GM18505 (cell line): ENCODE measurements around the gene BCAS3.

Experiments used
- ATAC-seq: cut with Tn5 transposase; IDR thresholded peaks from one replicate; pipeline ENCODE4 v1.9.1; 2021; ENCODE audit not compliant: unreplicated experiment
- POLR2A ChIP-seq: IDR thresholded peaks from 4 replicates; pipeline ENCODE4 v1.6.1; 2011; ENCODE audit warnings: borderline replicate concordance; ENCODE audit not compliant: insufficient read depth, insufficient read length; ENCODE audit errors: extremely low read depth

Gene BCAS3

GRCh38 chr17:61318684-61319098 is 641.0 kb downstream of the BCAS3 start:
- ATAC-seq, result no peak
- TF ChIP-seq POLR2A, result no peak

GRCh38 chr17:61321344-61321743 is 643.7 kb downstream of the BCAS3 start:
- no peak for TF ChIP-seq POLR2A
- no peak for ATAC-seq

GRCh38 chr17:61322325-61323002 is 644.8 kb downstream of the BCAS3 start:
- ATAC-seq, result no peak
- no peak for TF ChIP-seq POLR2A

GRCh38 chr17:61323003-61323908 is 645.6 kb downstream of the BCAS3 start:
- no peak for ATAC-seq
- TF ChIP-seq POLR2A, result no peak

- no peak for ATAC-seq
- TF ChIP-seq POLR2A, result no peak
Observed at GRCh38 chr17:61323909-61324868, 646.5 kb downstream of the BCAS3 start.

GRCh38 chr17:61324950-61325349 is 647.3 kb downstream of the BCAS3 start:
- ATAC-seq, result no peak
- TF ChIP-seq POLR2A, result no peak

GRCh38 chr17:61325382-61326073 is 647.9 kb downstream of the BCAS3 start:
- ATAC-seq, result no peak
- TF ChIP-seq POLR2A, result no peak

- TF ChIP-seq POLR2A, result no peak
- ATAC-seq, result no peak
Observed at GRCh38 chr17:61326330-61326729, 648.7 kb downstream of the BCAS3 start.

- ATAC-seq, result no peak
Observed at GRCh38 chr17:61328351-61328750, 650.7 kb downstream of the BCAS3 start.

GRCh38 chr17:61330174-61331150 is 652.8 kb downstream of the BCAS3 start:
- ATAC-seq, result no peak
- TF ChIP-seq POLR2A, result no peak

More at GRCh38 chr17:61328351-61328750, 650.7 kb downstream of the BCAS3 start:
- TF ChIP-seq POLR2A, result no peak

- ATAC-seq, result no peak
- TF ChIP-seq POLR2A, result no peak
Observed at GRCh38 chr17:61331178-61331577, 653.5 kb downstream of the BCAS3 start.
